Measurements from ENCODE around the gene CD200.

DNA sequence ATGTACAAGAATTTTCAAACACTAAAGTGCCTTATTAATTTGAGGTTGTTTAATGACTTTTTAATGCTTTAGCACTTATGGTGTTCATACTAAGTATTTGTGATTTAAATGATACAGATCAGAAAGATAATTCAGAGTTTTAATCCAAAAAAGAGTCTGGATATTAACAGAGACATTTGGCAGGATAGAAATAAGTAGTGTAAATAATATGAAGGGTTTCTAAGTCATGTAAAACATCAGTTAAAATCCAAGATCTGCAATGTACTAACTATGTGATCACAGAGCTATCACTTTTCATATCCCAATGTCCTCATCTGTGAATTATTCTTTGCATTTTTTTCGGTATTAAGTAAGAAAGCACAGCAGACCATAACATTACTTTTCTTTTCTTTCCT is 62.9 kb downstream of the CD200 start:
- TF ChIP-seq POLR2A (IDR thresholded peaks at IDR 0.05) = no peak
- TF ChIP-seq, protein P1, sequence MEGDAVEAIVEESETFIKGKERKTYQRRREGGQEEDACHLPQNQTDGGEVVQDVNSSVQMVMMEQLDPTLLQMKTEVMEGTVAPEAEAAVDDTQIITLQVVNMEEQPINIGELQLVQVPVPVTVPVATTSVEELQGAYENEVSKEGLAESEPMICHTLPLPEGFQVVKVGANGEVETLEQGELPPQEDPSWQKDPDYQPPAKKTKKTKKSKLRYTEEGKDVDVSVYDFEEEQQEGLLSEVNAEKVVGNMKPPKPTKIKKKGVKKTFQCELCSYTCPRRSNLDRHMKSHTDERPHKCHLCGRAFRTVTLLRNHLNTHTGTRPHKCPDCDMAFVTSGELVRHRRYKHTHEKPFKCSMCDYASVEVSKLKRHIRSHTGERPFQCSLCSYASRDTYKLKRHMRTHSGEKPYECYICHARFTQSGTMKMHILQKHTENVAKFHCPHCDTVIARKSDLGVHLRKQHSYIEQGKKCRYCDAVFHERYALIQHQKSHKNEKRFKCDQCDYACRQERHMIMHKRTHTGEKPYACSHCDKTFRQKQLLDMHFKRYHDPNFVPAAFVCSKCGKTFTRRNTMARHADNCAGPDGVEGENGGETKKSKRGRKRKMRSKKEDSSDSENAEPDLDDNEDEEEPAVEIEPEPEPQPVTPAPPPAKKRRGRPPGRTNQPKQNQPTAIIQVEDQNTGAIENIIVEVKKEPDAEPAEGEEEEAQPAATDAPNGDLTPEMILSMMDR (IDR thresholded peaks at IDR 0.05) = no peak

Data from body of pancreas (tissue), 4 donors.